ENCODE measurements around the gene L3MBTL2. TPM values are rescaled to one million over a fixed set of nuclear protein-coding genes. Genes with fewer than 3 reads are reported as not detected.

Gene L3MBTL2
- total and polyA plus RNA-seq, 2 of the 13 experiments (the other 11 are each of a cell fraction or from before 2014, with no cell fraction given), result 13.8 to 33.7 TPM

- 96% methylated on average over 6 of the region's 6 CpGs for WGBS (ENCODE audit: low lambda C conversion rate)
These were observed 38.2 kb downstream of the L3MBTL2 start for GRCh38 chr22:41243361-41243760.

More at GRCh38 chr22:41243361-41243760, 38.2 kb downstream of the L3MBTL2 start:
- in situ Hi-C loops (cut with HindIII; ENCODE audit: extremely low pct_ligation_motif_present, low pct_unique_long_range_greater_than_20kb) (no loop called here), intact Hi-C loops (cut with micrococcal nuclease; ENCODE audit: unreplicated experiment) (no loop called here)
- no peak for TF ChIP-seq MZF1 (CRISPR knock-in tag; IDR thresholded peaks at IDR 0.05; ENCODE audit: borderline replicate concordance)
- no peak for TF ChIP-seq THRA (CRISPR knock-in tag; IDR thresholded peaks at IDR 0.05; ENCODE audit: borderline replicate concordance)
- TF ChIP-seq CENPBD1 (CRISPR knock-in tag; IDR thresholded peaks at IDR 0.05; ENCODE audit: borderline replicate concordance, low read depth), result no peak
- TF ChIP-seq ZNF510 (CRISPR knock-in tag; IDR thresholded peaks at IDR 0.05; ENCODE audit: low read depth), result no peak
- TF ChIP-seq XBP1 (CRISPR knock-in tag; IDR thresholded peaks at IDR 0.05), result no peak
- no peak for TF ChIP-seq ZNF780A (CRISPR knock-in tag; IDR thresholded peaks at IDR 0.05)
- no peak for TF ChIP-seq SP4 (CRISPR knock-in tag; IDR thresholded peaks at IDR 0.05)
- no peak for TF ChIP-seq IRF1 (CRISPR knock-in tag; IDR thresholded peaks at IDR 0.05; ENCODE audit: low read depth)
- H3K4me3 ChIP-seq (replicated peaks in 1 of 3; ENCODE audit: insufficient read depth in 1 of 3, low read depth in 2 of 3, low read length in 3 of 3), result no peak overlapping the region
- no peak overlapping the region for H3K4me2 ChIP-seq (ENCODE audit: low read depth, low read length)
- no peaks in the 10 kb centered on the region for H3K9me3 ChIP-seq (ENCODE audit: low read length)
- H3K36me3 ChIP-seq (replicated peaks in 1 of 2; ENCODE audit: control insufficient read depth in 1 of 2, insufficient read depth in 2 of 2, low read length in 2 of 2), result peaks cover 12 to 14% of the 10 kb centered on the region in 2 experiments; a peak in 4 of 5 replicates
- ChIA-PET CTCF (ENCODE audit: low intra/inter-chr PET ratio, low total read pairs) (no interaction called here), POLR2A (interaction anchor here (1.3 kb wide), 1 partner anchor 9 kb away, joined by 3 read pairs; no protein-coding TSS in a partner anchor)
- H3K4me1 ChIP-seq (ENCODE audit: insufficient read depth, low read length), result peaks cover 16% of the 10 kb centered on the region
- no peak overlapping the region for H2AFZ ChIP-seq (ENCODE audit: low read length)
- no peak overlapping the region for H3K9ac ChIP-seq (ENCODE audit: insufficient read depth, low read depth, low read length)
- no peak for FAIRE-seq
- BruUV-seq (replicated peaks), result no TSS peak
- DNase-seq (ENCODE audit: low spot score), result no peak
- no peak overlapping the region for H3K27ac ChIP-seq (ENCODE audit: extremely low read length, insufficient read depth, low read length)
- no peaks in the 10 kb centered on the region for H3K27me3 ChIP-seq (ENCODE audit: control insufficient read depth in 1 of 2, insufficient read depth in 2 of 2, low read length in 2 of 2)
- no peaks in the 10 kb centered on the region for H3K79me2 ChIP-seq (ENCODE audit: insufficient read depth, low read length)
- no peak for ATAC-seq
- H4K20me1 ChIP-seq (ENCODE audit: insufficient read depth, low read length), result no peaks in the 10 kb centered on the region
